K562 (cell line): ENCODE results near the gene NMRK2. TPM values are rescaled to one million over a fixed set of nuclear protein-coding genes. Genes with fewer than 3 reads are reported as not detected.

Source experiments
- BDP1 ChIP-seq: IDR thresholded peaks from 3 replicates; pipeline ENCODE4 v1.6.1; 2011; ENCODE audit not compliant: insufficient read length, insufficient read depth
- CHD4 ChIP-seq: fragments of 200-600 bp; sonication (generic); IDR thresholded peaks from 3 replicates; pipeline ENCODE4 v1.6.1; 2012; ENCODE audit warnings: low read depth, mild to moderate bottlenecking, mixed read lengths, low read length, inconsistent platforms; ENCODE audit not compliant: insufficient read depth, insufficient replicate concordance, poor library complexity, severe bottlenecking
- EP400 ChIP-seq: fragments of 450-650 bp; IDR thresholded peaks from 2 replicates; pipeline ENCODE4 v1.6.1; 2017; ENCODE audit warnings: antibody characterized with exemption, mild to moderate bottlenecking, moderate library complexity
- HCFC1 ChIP-seq: IDR thresholded peaks from 2 replicates; pipeline ENCODE4 v1.6.1; 2012; ENCODE audit warnings: low read depth, low read length, improper control_type of control experiment
- KLF10 ChIP-seq: fragments of 250-450 bp; sonication (Bioruptor Pico); IDR thresholded peaks from 2 replicates; pipeline ENCODE4 v1.6.1; 2021; ENCODE audit warnings: matching md5 sums
- MAFK ChIP-seq: IDR thresholded peaks from 2 replicates; pipeline ENCODE4 v1.6.1; 2011; ENCODE audit warnings: low read length, improper control_type of control experiment
- MED1 ChIP-seq: sonication (generic); formaldehyde crosslinking; IDR thresholded peaks from 2 replicates; pipeline ENCODE4 v1.8.1; 2023; ENCODE audit warnings: missing genetic modification reagents, borderline replicate concordance
- NELFE ChIP-seq: IDR thresholded peaks from 2 replicates; pipeline ENCODE4 v1.6.1; 2011; ENCODE audit warnings: mild to moderate bottlenecking; ENCODE audit not compliant: insufficient read depth, insufficient read length
- NR2C2 ChIP-seq, 2 experiments: fragments of 200-800 bp in 1 of 2; sonication (Bioruptor generic) in 1 of 2; sonication (generic) in 1 of 2; formaldehyde crosslinking in 1 of 2; IDR thresholded peaks; 2 replicates each; pipeline versions ENCODE4 v1.6.1 to v1.8.0; 2016 to 2022; ENCODE audit warnings: mild to moderate bottlenecking in 1 of 2, missing compliant biosample characterization in 1 of 2, missing genetic modification characterization in 1 of 2, missing genetic modification reagents in 1 of 2
- PPARD ChIP-seq: fragments of 250-450 bp; sonication (Bioruptor Pico); IDR thresholded peaks from 2 replicates; pipeline ENCODE4 v1.8.0; 2022; ENCODE audit warnings: inconsistent platforms, mild to moderate bottlenecking, moderate library complexity
- RBM34 ChIP-seq: fragments of 200-400 bp; formaldehyde crosslinking; IDR thresholded peaks from 2 replicates; pipeline ENCODE4 v1.6.1; 2018; ENCODE audit warnings: low read length, borderline replicate concordance; ENCODE audit not compliant: insufficient read depth
- SAFB ChIP-seq: fragments of 200-400 bp; formaldehyde crosslinking; IDR thresholded peaks from 2 replicates; pipeline ENCODE4 v1.6.1; 2017; ENCODE audit warnings: low read depth, low read length, borderline replicate concordance
- SIN3B ChIP-seq: fragments of 450-650 bp; IDR thresholded peaks from 2 replicates; pipeline ENCODE4 v1.6.1; 2017; ENCODE audit warnings: low read depth, mild to moderate bottlenecking, moderate library complexity
- SOX6 ChIP-seq: fragments of 450-650 bp; IDR thresholded peaks from 2 replicates; pipeline ENCODE4 v1.6.1; 2014; ENCODE audit warnings: mild to moderate bottlenecking
- TAF9B ChIP-seq: fragments of 450-650 bp; IDR thresholded peaks from 2 replicates; pipeline ENCODE4 v1.6.1; 2018; ENCODE audit warnings: mild to moderate bottlenecking; ENCODE audit not compliant: partially characterized antibody
- TRIM28 ChIP-seq: fragments of 450-650 bp; IDR thresholded peaks from 2 replicates; pipeline ENCODE4 v1.6.1; 2017
- U2AF2 ChIP-seq: fragments of 200-400 bp; formaldehyde crosslinking; optimal IDR thresholded peaks from 2 replicates; pipeline ENCODE3; 2017; ENCODE audit warnings: low read depth, mild to moderate bottlenecking, low read length
- ZNF224 ChIP-seq: sonication (generic); formaldehyde crosslinking; IDR thresholded peaks from 2 replicates; pipeline ENCODE4 v1.8.0; 2022; ENCODE audit warnings: mild to moderate bottlenecking, missing genetic modification reagents
- ZNF354B ChIP-seq: fragments of 250-450 bp; sonication (Bioruptor Pico); IDR thresholded peaks from 2 replicates; pipeline ENCODE4 v1.4.0; 2020
- ZNF778 ChIP-seq: fragments of 450-650 bp; formaldehyde crosslinking; IDR thresholded peaks from 2 replicates; pipeline ENCODE4 v1.4.0; 2020; ENCODE audit warnings: mild to moderate bottlenecking, moderate library complexity
- polyA plus RNA-seq, 8 experiments: library from polyadenylated mRNA; depleted of rRNA in 4 of 8; stranded (reverse) in 5 of 8; unstranded in 3 of 8; fragments of >200 nt; fragmentation: Nextera tagmentation in 2 of 8; fragmentation: Illumina TruSeq in 1 of 8; extraction: Ambion mirVana in 2 of 8; extraction: Trizol in 1 of 8; gene quantifications; 2 replicates each; pipeline versions ENCODE4 v1.2.1 to v1.2.3, GENCODE V29; 2011 to 2014; ENCODE audit warnings: inconsistent platforms in 1 of 8, missing spikeins in 1 of 8
- total RNA-seq, 7 experiments: library from RNA; depleted of rRNA in 6 of 7; stranded (reverse); fragments of >200 nt in 6 of 7; fragmentation: Illumina TruSeq in 2 of 7; extraction: Trizol in 2 of 7; gene quantifications; 2 replicates each; pipeline versions ENCODE4 v1.2.1 to v1.2.3, GENCODE V29; 2011 to 2021; ENCODE audit warnings: low replicate concordance in 1 of 7
- TF ChIP-seq, protein P1 (sequence below): IDR thresholded peaks from 2 replicates; pipeline ENCODE4 v1.6.1; 2011; ENCODE audit not compliant: insufficient read length; ENCODE audit errors: extremely low read depth
- TF ChIP-seq, protein P2 (sequence below): fragments of 250-450 bp; sonication (Bioruptor Pico); IDR thresholded peaks from 2 replicates; pipeline ENCODE4 v1.4.0; 2020; ENCODE audit warnings: borderline replicate concordance
- TF ChIP-seq, protein P3 (sequence below), 2 experiments: fragments of 250-450 bp in 1 of 2; fragments of 450-650 bp in 1 of 2; sonication (Bioruptor Pico) in 1 of 2; IDR thresholded peaks; 2 replicates each; pipeline versions ENCODE4 v1.6.1 to v1.8.0; 2016 to 2021; ENCODE audit warnings: mild to moderate bottlenecking in 2 of 2, moderate library complexity in 2 of 2, missing compliant biosample characterization in 1 of 2, missing genetic modification characterization in 1 of 2
- TF ChIP-seq, protein P4 (sequence below): fragments of 200-400 bp; formaldehyde crosslinking; IDR thresholded peaks from 2 replicates; pipeline ENCODE4 v1.6.1; 2017; ENCODE audit warnings: mild to moderate bottlenecking, low read depth, low read length, moderate library complexity

NMRK2 gene
- total and polyA plus RNA-seq, 9 of the 15 experiments (the other 6 are each of a cell fraction or from before 2014, with no cell fraction given) = not detected

DNA sequence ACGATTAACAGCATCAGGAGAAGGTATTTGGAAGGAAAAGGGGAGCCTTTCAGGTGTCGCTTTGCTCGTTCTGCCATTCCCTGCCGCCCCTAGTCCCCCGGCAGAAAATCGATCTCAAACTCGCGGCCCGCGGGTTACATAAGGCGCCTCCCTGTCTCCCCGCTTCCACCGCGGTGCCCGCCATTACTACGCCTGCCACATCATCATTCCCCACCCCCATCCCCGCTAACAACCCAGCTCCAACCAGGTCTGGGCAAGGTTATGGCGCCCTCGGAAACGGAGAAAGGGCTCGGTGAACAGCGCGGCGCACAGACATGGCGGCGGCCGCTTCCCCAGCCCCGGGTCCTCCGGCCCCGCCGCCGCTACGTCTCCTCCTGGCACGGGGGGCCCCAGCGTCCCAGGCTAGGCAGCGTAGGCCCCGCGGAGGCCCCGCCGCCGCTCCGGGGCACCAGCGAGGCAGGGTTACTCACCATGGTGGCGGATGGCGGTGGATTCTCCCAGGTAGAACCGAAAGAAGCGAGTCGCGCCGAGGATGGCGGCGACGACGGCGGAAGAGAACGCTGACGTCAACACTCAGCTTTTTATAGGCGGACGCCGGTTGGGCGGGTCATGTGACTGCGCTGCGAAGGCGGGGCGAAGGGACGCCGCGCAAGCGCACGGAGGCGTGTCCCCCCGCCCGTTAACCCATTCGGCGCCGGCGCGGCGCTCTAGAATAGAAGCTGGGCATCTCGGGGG lies 52.2 kb downstream of the NMRK2 start, which contains the start of gene EEF2 (continued):
- TF ChIP-seq ZNF354B (CRISPR knock-in tag) (no peak), EP400 (peak; percentile 98), NELFE (no peak), MED1 (CRISPR knock-in tag) (no peak), U2AF2 (no peak), KLF10 (no peak), HCFC1 (peak; percentile 48), RBM34 (no peak), TRIM28 (no peak), PPARD (no peak), ZNF224 (CRISPR knock-in tag) (peak; percentile 62; the same call in 1 of the 2 replicates), MAFK (peak; percentile 67), SAFB (0 out of 2 replicates have a peak, but pooled peaks have one; percentile 42), ZNF778 (CRISPR knock-in tag) (no peak), BDP1 (no peak), SOX6 (peak; percentile 47; the same call in 1 of the 2 replicates), TAF9B (peak; percentile 99), NR2C2 (CRISPR knock-in tag; IDR thresholded peaks at IDR 0.05) (no peak; the same call in 1 of the 2 replicates), NR2C2 (tag; IDR thresholded peaks at IDR 0.05) (peak; percentile 11; the same call in 1 of the 2 replicates), CHD4 (no peak), SIN3B (peak; percentile 76)
- TF ChIP-seq, protein P1, sequence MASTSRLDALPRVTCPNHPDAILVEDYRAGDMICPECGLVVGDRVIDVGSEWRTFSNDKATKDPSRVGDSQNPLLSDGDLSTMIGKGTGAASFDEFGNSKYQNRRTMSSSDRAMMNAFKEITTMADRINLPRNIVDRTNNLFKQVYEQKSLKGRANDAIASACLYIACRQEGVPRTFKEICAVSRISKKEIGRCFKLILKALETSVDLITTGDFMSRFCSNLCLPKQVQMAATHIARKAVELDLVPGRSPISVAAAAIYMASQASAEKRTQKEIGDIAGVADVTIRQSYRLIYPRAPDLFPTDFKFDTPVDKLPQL = peak; percentile 64
- TF ChIP-seq, protein P2, sequence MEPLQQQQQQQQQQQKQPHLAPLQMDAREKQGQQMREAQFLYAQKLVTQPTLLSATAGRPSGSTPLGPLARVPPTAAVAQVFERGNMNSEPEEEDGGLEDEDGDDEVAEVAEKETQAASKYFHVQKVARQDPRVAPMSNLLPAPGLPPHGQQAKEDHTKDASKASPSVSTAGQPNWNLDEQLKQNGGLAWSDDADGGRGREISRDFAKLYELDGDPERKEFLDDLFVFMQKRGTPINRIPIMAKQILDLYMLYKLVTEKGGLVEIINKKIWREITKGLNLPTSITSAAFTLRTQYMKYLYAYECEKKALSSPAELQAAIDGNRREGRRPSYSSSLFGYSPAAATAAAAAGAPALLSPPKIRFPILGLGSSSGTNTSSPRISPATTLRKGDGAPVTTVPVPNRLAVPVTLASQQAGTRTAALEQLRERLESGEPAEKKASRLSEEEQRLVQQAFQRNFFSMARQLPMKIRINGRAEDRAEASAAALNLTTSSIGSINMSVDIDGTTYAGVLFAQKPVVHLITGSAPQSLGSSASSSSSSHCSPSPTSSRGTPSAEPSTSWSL = no peak
- TF ChIP-seq, protein P3, sequence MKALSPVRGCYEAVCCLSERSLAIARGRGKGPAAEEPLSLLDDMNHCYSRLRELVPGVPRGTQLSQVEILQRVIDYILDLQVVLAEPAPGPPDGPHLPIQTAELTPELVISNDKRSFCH (CRISPR knock-in tag; IDR thresholded peaks at IDR 0.05) = no peak
- TF ChIP-seq, protein P3 (tag; IDR thresholded peaks at IDR 0.05) = peak; percentile 77
- TF ChIP-seq, protein P4, sequence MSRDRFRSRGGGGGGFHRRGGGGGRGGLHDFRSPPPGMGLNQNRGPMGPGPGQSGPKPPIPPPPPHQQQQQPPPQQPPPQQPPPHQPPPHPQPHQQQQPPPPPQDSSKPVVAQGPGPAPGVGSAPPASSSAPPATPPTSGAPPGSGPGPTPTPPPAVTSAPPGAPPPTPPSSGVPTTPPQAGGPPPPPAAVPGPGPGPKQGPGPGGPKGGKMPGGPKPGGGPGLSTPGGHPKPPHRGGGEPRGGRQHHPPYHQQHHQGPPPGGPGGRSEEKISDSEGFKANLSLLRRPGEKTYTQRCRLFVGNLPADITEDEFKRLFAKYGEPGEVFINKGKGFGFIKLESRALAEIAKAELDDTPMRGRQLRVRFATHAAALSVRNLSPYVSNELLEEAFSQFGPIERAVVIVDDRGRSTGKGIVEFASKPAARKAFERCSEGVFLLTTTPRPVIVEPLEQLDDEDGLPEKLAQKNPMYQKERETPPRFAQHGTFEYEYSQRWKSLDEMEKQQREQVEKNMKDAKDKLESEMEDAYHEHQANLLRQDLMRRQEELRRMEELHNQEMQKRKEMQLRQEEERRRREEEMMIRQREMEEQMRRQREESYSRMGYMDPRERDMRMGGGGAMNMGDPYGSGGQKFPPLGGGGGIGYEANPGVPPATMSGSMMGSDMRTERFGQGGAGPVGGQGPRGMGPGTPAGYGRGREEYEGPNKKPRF = no peak
